ENCODE data around the gene ALOX5. TPM values are rescaled to one million over a fixed set of nuclear protein-coding genes. Genes with fewer than 3 reads are reported as not detected.

The ALOX5 gene
- total and polyA plus RNA-seq, 10 donors: 69.3 to 357 (median 154) TPM

GRCh38 chr10:45442251-45442650 is 68.2 kb downstream of the ALOX5 start:
- TF ChIP-seq POLR2A (IDR thresholded peaks at IDR 0.05) (no peak), CTCF (IDR thresholded peaks at IDR 0.05 in 8 of 11, conservative IDR thresholded peaks at IDR 0.05 in 3 of 11) (no peak), POLR2AphosphoS5 (IDR thresholded peaks at IDR 0.05) (no peak)
- DNase-seq: no peak
- WGBS, 5 donors: 85 to 92% (median 87%) methylated on average over 5 to 6 of the region's 6 CpGs
- H3K27ac ChIP-seq: no peak overlapping the region
- peaks cover 0 to 88% (median 9%) of the 10 kb centered on the region in 6 donors for H3K36me3 ChIP-seq
- peaks cover 0 to 11% (median 0%) of the 10 kb centered on the region in 7 donors for H3K27me3 ChIP-seq (replicated peaks in 1 of 7)
- peaks cover 0 to 15% (median 9%) of the 10 kb centered on the region in 6 donors for H3K4me1 ChIP-seq
- intact Hi-C loops (cut with DNase I; ENCODE audit: low total_unique reads): no loop called here
- no peak overlapping the region for H3K4me3 ChIP-seq
- no peaks in the 10 kb centered on the region for H3K9me3 ChIP-seq

- H3K27me3 ChIP-seq (replicated peaks in 1 of 7): peaks cover 0 to 11% (median 0%) of the 10 kb centered on the region in 7 donors
- no peak overlapping the region for H3K27ac ChIP-seq
- DNase-seq: no peak
- peak in 1 of 3 donors; percentile 47 for TF ChIP-seq POLR2AphosphoS5 (IDR thresholded peaks at IDR 0.05)
- TF ChIP-seq POLR2A (IDR thresholded peaks at IDR 0.05): no peak
- 71 to 86% (median 73%) methylated on average over 9 to 12 of the region's 12 CpGs for WGBS, 5 donors
- H3K9me3 ChIP-seq: no peaks in the 10 kb centered on the region
- peaks cover 0 to 11% (median 5%) of the 10 kb centered on the region in 6 donors for H3K4me1 ChIP-seq
- intact Hi-C loops (cut with DNase I; ENCODE audit: low total_unique reads): no loop called here
- peaks cover 0 to 88% (median 9%) of the 10 kb centered on the region in 6 donors for H3K36me3 ChIP-seq
- H3K4me3 ChIP-seq: no peak overlapping the region
Measured at GRCh38 chr10:45442662-45443061, 68.6 kb downstream of the ALOX5 start.

GRCh38 chr10:45443101-45444009 is 69.3 kb downstream of the ALOX5 start:
- Histone ChIP-seq H3K4me3 (no peak overlapping the region), H3K27me3 (replicated peaks in 1 of 7) (peaks cover 0 to 11% (median 0%) of the 10 kb centered on the region in 7 donors), H3K9me3 (no peaks in the 10 kb centered on the region), H3K36me3 (peaks cover 0 to 88% (median 9%) of the 10 kb centered on the region in 6 donors), H3K4me1 (peaks cover 0 to 4% (median 0%) of the 10 kb centered on the region in 6 donors), H3K27ac (no peak overlapping the region)
- WGBS, 5 donors: 95 to 97% (median 95%) methylated on average over 27 to 76 of the region's 76 CpGs
- DNase-seq: no peak
- intact Hi-C loops (cut with DNase I; ENCODE audit: low total_unique reads): no loop called here
- TF ChIP-seq CTCF (IDR thresholded peaks at IDR 0.05 in 8 of 11, conservative IDR thresholded peaks at IDR 0.05 in 3 of 11) (no peak), POLR2AphosphoS5 (IDR thresholded peaks at IDR 0.05) (peak in 1 of 3 donors; percentile 45)

GRCh38 chr10:45444022-45444421 is 70.0 kb downstream of the ALOX5 start:
- peaks cover 0 to 11% (median 0%) of the 10 kb centered on the region in 7 donors for H3K27me3 ChIP-seq (replicated peaks in 1 of 7)
- TF ChIP-seq CTCF (IDR thresholded peaks at IDR 0.05 in 8 of 11, conservative IDR thresholded peaks at IDR 0.05 in 3 of 11) (no peak), POLR2AphosphoS5 (IDR thresholded peaks at IDR 0.05) (peak in 1 of 3 donors; percentile 55)
- no peak overlapping the region for H3K27ac ChIP-seq
- 80 to 96% (median 94%) methylated on average over 1 to 24 of the region's 24 CpGs for WGBS, 5 donors
- no peak for DNase-seq
- no peaks in the 10 kb centered on the region for H3K9me3 ChIP-seq
- intact Hi-C loops (cut with DNase I; ENCODE audit: low total_unique reads): no loop called here
- H3K4me1 ChIP-seq: no peaks in the 10 kb centered on the region
- H3K36me3 ChIP-seq: peaks cover 0 to 81% (median 9%) of the 10 kb centered on the region in 6 donors
- no peak overlapping the region for H3K4me3 ChIP-seq

Measured in spleen (tissue), 11 donors.